H1 (cell line): Measurements from ENCODE around the gene UQCRQ. TPM values are rescaled to one million over a fixed set of nuclear protein-coding genes. Genes with fewer than 3 reads are reported as not detected.
A peak's percentile ranks its signal among the peaks of the same experiment; 100 is the strongest.

Experiments
- CTCF ChIA-PET: fragments of 300-600 bp; sonication (Branson Sonifier 250); formaldehyde crosslinking; loops from one replicate; lab custom pipeline; 2021; ENCODE audit not compliant: partially characterized antibody; lab: Charles Lee
- POLR2A ChIA-PET: fragments of 300-600 bp; sonication (Branson Sonifier 250); formaldehyde crosslinking; loops from one replicate; lab custom pipeline; 2021; ENCODE audit warnings: inconsistent platforms; ENCODE audit not compliant: partially characterized antibody; lab: Charles Lee
- DNase-seq, 2 experiments: peaks; one replicate each; pipeline versions ENCODE4 v3.0.0 to v3.0.0-alpha.2; 2010 to 2022; ENCODE audit warnings: low spot score in 2 of 2, low read depth in 1 of 2, mixed read lengths in 1 of 2
- FAIRE-seq: peaks from 2 replicates; lab custom pipeline; 2011; peaks lifted over from hg19 to GRCh38; lab: Jason Lieb, UNC
- H2AFZ ChIP-seq: 2 replicates; pipeline ENCODE4 v1.8.1; 2012; ENCODE audit warnings: low read length, inconsistent platforms
- H2AK5ac ChIP-seq: 2 replicates; pipeline ENCODE4 v1.6.1; 2013; ENCODE audit warnings: low read depth, low read length
- H2BK120ac ChIP-seq: replicated peaks from 2 replicates; pipeline ENCODE3; 2013; ENCODE audit warnings: low read depth, low read length, inconsistent platforms
- H2BK12ac ChIP-seq: 2 replicates; pipeline ENCODE4 v1.6.1; 2013; ENCODE audit warnings: low read depth, low read length
- H2BK15ac ChIP-seq: 2 replicates; pipeline ENCODE4 v1.6.1; 2013; ENCODE audit warnings: low read length
- H2BK20ac ChIP-seq: 2 replicates; pipeline ENCODE4 v1.6.1; 2013; ENCODE audit warnings: low read length
- H2BK5ac ChIP-seq: 2 replicates; pipeline ENCODE4 v1.6.1; 2013; ENCODE audit warnings: low read depth, low read length
- H3K14ac ChIP-seq: 2 replicates; pipeline ENCODE4 v1.6.1; 2013; ENCODE audit warnings: inconsistent platforms; ENCODE audit not compliant: insufficient read length
- H3K18ac ChIP-seq: 2 replicates; pipeline ENCODE4 v1.6.1; 2013; ENCODE audit warnings: low read length; ENCODE audit errors: extremely low read depth
- H3K23ac ChIP-seq: 2 replicates; pipeline ENCODE4 v1.6.1; 2013; ENCODE audit warnings: inconsistent platforms; ENCODE audit not compliant: insufficient read length
- H3K23me2 ChIP-seq: 2 replicates; pipeline ENCODE4 v1.6.1; 2013; ENCODE audit warnings: low read depth, low read length
- H3K27ac ChIP-seq: 2 replicates; pipeline ENCODE4 v1.6.1; 2011; ENCODE audit warnings: low read depth, low read length, inconsistent platforms
- H3K27me3 ChIP-seq, 4 experiments: replicated peaks in 1 of 4; 1 replicate in 1 of 4; 2 replicates in 3 of 4; pipeline versions ENCODE4 v1.6.1 to v1.8.1; 2011 to 2013; ENCODE audit warnings: low read length in 3 of 4, mild to moderate bottlenecking in 3 of 4, inconsistent platforms in 2 of 4, mixed read lengths in 2 of 4, moderate library complexity in 1 of 4; ENCODE audit not compliant: control insufficient read depth in 3 of 4, insufficient read depth in 3 of 4; ENCODE audit errors: extremely low read depth in 1 of 4
- H3K36me3 ChIP-seq, 4 experiments: 2 replicates each; pipeline versions ENCODE4 v1.6.1 to v1.8.1; 2011 to 2013; ENCODE audit warnings: mild to moderate bottlenecking in 4 of 4, low read length in 3 of 4, moderate library complexity in 2 of 4, control low read depth in 1 of 4, inconsistent platforms in 1 of 4; ENCODE audit not compliant: insufficient read depth in 4 of 4, control insufficient read depth in 2 of 4
- H3K4ac ChIP-seq: replicated peaks from 2 replicates; pipeline ENCODE3; 2013; ENCODE audit warnings: low read length, low read depth, mixed read lengths, inconsistent platforms; ENCODE audit not compliant: insufficient read length
- H3K4me1 ChIP-seq, 4 experiments: replicated peaks in 1 of 4; 1 replicate in 1 of 4; 2 replicates in 3 of 4; pipeline versions ENCODE4 v1.6.1 to v1.8.1; 2011 to 2013; ENCODE audit warnings: low read length in 3 of 4, inconsistent platforms in 2 of 4, mixed read lengths in 1 of 4; ENCODE audit not compliant: insufficient read depth in 4 of 4, control insufficient read depth in 3 of 4
- H3K4me2 ChIP-seq, 2 experiments: 2 replicates each; pipeline versions ENCODE4 v1.6.1 to v1.8.1; 2011 to 2013; ENCODE audit warnings: low read depth in 2 of 2, low read length in 2 of 2, control low read depth in 1 of 2, inconsistent platforms in 1 of 2, mild to moderate bottlenecking in 1 of 2; ENCODE audit not compliant: insufficient read depth in 1 of 2
- H3K4me3 ChIP-seq, 4 experiments: fragments of 200-600, 300-600 bp in 1 of 4; sonication (generic), shearing (Covaris generic), sonication (Bioruptor Twin) in 1 of 4; 2 replicates each; pipeline versions ENCODE4 v1.5.1 to v1.8.1; 2011 to 2016; ENCODE audit warnings: low read length in 4 of 4, low read depth in 3 of 4, control low read depth in 2 of 4, inconsistent platforms in 2 of 4, mild to moderate bottlenecking in 2 of 4, mixed read lengths in 1 of 4, moderate library complexity in 1 of 4; ENCODE audit not compliant: insufficient read depth in 2 of 4; ENCODE audit errors: extremely low read depth in 1 of 4
- H3K56ac ChIP-seq: replicated peaks from 2 replicates; pipeline ENCODE3; 2013; ENCODE audit warnings: low read depth, mild to moderate bottlenecking, mixed read lengths, low read length, inconsistent platforms; ENCODE audit not compliant: insufficient read length
- H3K79me1 ChIP-seq: 2 replicates; pipeline ENCODE4 v1.6.1; 2013; ENCODE audit warnings: low read depth, low read length, control low read depth
- H3K79me2 ChIP-seq, 2 experiments: 2 replicates each; pipeline versions ENCODE4 v1.6.1 to v1.8.1; 2012 to 2013; ENCODE audit warnings: low read length in 2 of 2, mild to moderate bottlenecking in 2 of 2, inconsistent platforms in 1 of 2; ENCODE audit not compliant: insufficient read depth in 2 of 2, control insufficient read depth in 1 of 2
- H3K9ac ChIP-seq, 4 experiments: replicated peaks in 1 of 4; 1 replicate in 1 of 4; 2 replicates in 3 of 4; pipeline versions ENCODE4 v1.6.1 to v1.8.1; 2011 to 2013; ENCODE audit warnings: low read depth in 3 of 4, low read length in 3 of 4, control low read depth in 2 of 4, mild to moderate bottlenecking in 2 of 4, moderate library complexity in 2 of 4, inconsistent platforms in 1 of 4; ENCODE audit errors: extremely low read depth in 1 of 4
- H3K9me3 ChIP-seq, 2 experiments: 2 replicates each; pipeline versions ENCODE4 v1.6.1 to v1.8.1; 2012 to 2013; ENCODE audit warnings: mild to moderate bottlenecking in 2 of 2, moderate library complexity in 2 of 2, control low read depth in 1 of 2, inconsistent platforms in 1 of 2, low read depth in 1 of 2, low read length in 1 of 2, mixed read lengths in 1 of 2; ENCODE audit not compliant: insufficient read depth in 2 of 2
- H4K20me1 ChIP-seq, 2 experiments: replicated peaks in 1 of 2; 2 replicates each; pipeline versions ENCODE3 to v1.8.1; 2011 to 2013; ENCODE audit warnings: inconsistent platforms in 2 of 2, low read length in 2 of 2, mild to moderate bottlenecking in 1 of 2; ENCODE audit not compliant: insufficient read depth in 2 of 2, control insufficient read depth in 1 of 2
- H4K5ac ChIP-seq: 2 replicates; pipeline ENCODE4 v1.6.1; 2013; ENCODE audit warnings: low read length, low read depth, mixed read lengths, inconsistent platforms; ENCODE audit not compliant: insufficient read length
- H4K8ac ChIP-seq: 2 replicates; pipeline ENCODE4 v1.8.0; 2013; ENCODE audit warnings: mild to moderate bottlenecking, moderate library complexity, low read length, inconsistent platforms; ENCODE audit not compliant: insufficient read depth; ENCODE audit errors: extremely low read depth
- H4K91ac ChIP-seq: replicated peaks from 2 replicates; pipeline ENCODE3; 2013; ENCODE audit warnings: low read length, mixed read lengths, inconsistent platforms; ENCODE audit not compliant: insufficient read length
- CHD1 ChIP-seq: IDR thresholded peaks from 2 replicates; pipeline ENCODE4 v1.6.1; 2012; ENCODE audit warnings: low read depth, low read length, improper control_type of control experiment
- EGR1 ChIP-seq: IDR thresholded peaks from 2 replicates; pipeline ENCODE4 v1.6.1; 2011; ENCODE audit warnings: low read depth, low read length, borderline replicate concordance
- EP300 ChIP-seq, 2 experiments: IDR thresholded peaks; 1 replicate in 1 of 2; 2 replicates in 1 of 2; pipeline ENCODE4 v1.6.1; 2011 to 2012; ENCODE audit warnings: low read depth in 2 of 2, low read length in 2 of 2, mild to moderate bottlenecking in 2 of 2, borderline replicate concordance in 1 of 2, inconsistent platforms in 1 of 2, moderate library complexity in 1 of 2
- EZH2 ChIP-seq: fragments of 200-600 bp; sonication (generic); IDR thresholded peaks from 2 replicates; pipeline ENCODE4 v1.7.1; 2012; ENCODE audit warnings: low read depth, mild to moderate bottlenecking, moderate library complexity, low read length, inconsistent platforms; ENCODE audit not compliant: severe bottlenecking
- KDM5A ChIP-seq: fragments of 200-600 bp; IDR thresholded peaks from 2 replicates; pipeline ENCODE4 v1.7.1; 2012; ENCODE audit warnings: mild to moderate bottlenecking, low read length, inconsistent platforms, mixed read lengths
- MAFK ChIP-seq: IDR thresholded peaks from 2 replicates; pipeline ENCODE4 v1.6.1; 2012; ENCODE audit warnings: low read depth, mild to moderate bottlenecking, improper control_type of control experiment, low read length
- PHF8 ChIP-seq: fragments of 200-600 bp; sonication (generic); conservative IDR thresholded peaks from 2 replicates; pipeline ENCODE4 v1.7.1; 2012; ENCODE audit warnings: low read depth, mild to moderate bottlenecking, inconsistent platforms, low read length, moderate library complexity
- POU5F1 ChIP-seq: IDR thresholded peaks from 2 replicates; pipeline ENCODE4 v1.6.1; 2011; ENCODE audit warnings: low read depth, mild to moderate bottlenecking, low read length, moderate library complexity
- RNF2 ChIP-seq: fragments of 200-900, 300-1000 bp; sonication (generic); IDR thresholded peaks from 2 replicates; pipeline ENCODE4 v1.7.1; 2016; ENCODE audit warnings: borderline replicate concordance, low read depth, mild to moderate bottlenecking, antibody characterized with exemption, low read length; ENCODE audit not compliant: poor library complexity, severe bottlenecking; ENCODE audit errors: missing control alignments
- SIN3A ChIP-seq, 2 experiments: IDR thresholded peaks in 1 of 2; conservative IDR thresholded peaks in 1 of 2; 2 replicates each; pipeline ENCODE4 v1.6.1; 2011 to 2012; ENCODE audit warnings: low read length in 2 of 2, improper control_type of control experiment in 1 of 2, low read depth in 1 of 2, mild to moderate bottlenecking in 1 of 2
- WGBS, 2 experiments: shearing (Covaris generic) in 1 of 2; methylation state at CpG; one replicate each; pipeline versions ENCODE4 v1.1.6 to v1.1.7; 2013 to 2015; ENCODE audit warnings: low lambda C conversion rate in 2 of 2, mixed read lengths in 2 of 2, inconsistent platforms in 1 of 2, low coverage in 1 of 2, missing lambda C conversion rate in 1 of 2; ENCODE audit not compliant: insufficient replicate concordance in 2 of 2, insufficient coverage in 1 of 2, insufficient read length in 1 of 2; ENCODE audit errors: extremely low coverage in 1 of 2, missing lambda C conversion rate in 1 of 2; 5-methylcytosine and 5-hydroxymethylcytosine counted together
- polyA plus RNA-seq, 7 experiments: library from polyadenylated mRNA; depleted of rRNA in 3 of 7; stranded (reverse) in 5 of 7; unstranded in 2 of 7; fragments of >200 nt in 5 of 7; fragments of 200-250 nt in 2 of 7; gene quantifications; 1 replicate in 5 of 7; 2 replicates in 1 of 7; 4 replicates in 1 of 7; pipeline versions ENCODE4 v1.2.1 to v1.2.3, GENCODE V29; 2011 to 2013; ENCODE audit warnings: missing spikeins in 2 of 7, mixed read lengths in 2 of 7
- total RNA-seq: library from RNA; stranded (reverse); fragmentation: NEBNext Ultra II Directional; extraction: Animal tissue kit (Norgen Biotek cat#: 25700); gene quantifications from 2 replicates; pipeline ENCODE4 v1.2.1, GENCODE V29; 2021

UQCRQ gene
- total and polyA plus RNA-seq, 2 of the 8 experiments (the other 6 are each of a cell fraction or from before 2014, with no cell fraction given): 177 to 293 TPM

DNA sequence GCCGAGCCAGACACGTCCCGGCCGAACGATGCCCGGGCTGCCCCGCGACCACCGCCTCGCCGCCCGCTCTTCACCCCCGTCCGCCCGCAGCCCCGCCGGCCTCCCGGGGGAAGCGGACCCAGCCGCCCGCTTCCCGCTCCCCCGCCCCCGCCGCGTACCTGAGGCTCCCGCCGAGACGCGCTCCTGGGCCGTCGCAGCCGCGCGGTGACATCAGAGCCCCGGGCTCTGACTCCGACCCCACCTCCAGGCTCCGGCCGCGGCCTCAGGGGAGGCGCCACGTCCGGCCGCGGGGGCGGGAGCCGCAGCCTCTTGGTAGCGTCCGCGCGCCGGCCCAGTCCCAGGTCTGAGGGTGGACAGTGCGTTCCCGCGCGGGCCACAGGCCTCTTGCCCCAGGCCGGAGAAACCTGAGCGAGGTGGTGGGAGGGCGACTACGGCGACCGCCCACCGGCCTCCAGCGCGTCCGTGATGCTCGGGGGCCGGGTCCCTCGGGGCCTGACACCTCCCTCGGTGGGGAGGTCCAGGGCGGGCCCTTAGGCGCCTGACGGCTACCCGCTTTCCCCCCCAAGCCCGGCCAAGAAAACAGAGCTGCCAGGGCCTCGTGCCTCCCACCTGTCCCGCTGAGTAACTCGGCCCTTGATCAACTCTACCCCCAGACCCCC is 35.9 kb upstream of the UQCRQ start, which contains the start of gene SHROOM1:
Gene SHROOM1, minus strand, starts transcription at position 212 of the 659 bp plus-strand sequence. CDS start 4,507 bp downstream, outside the sequence.
- H3K36me3 ChIP-seq: no peaks in the 10 kb centered on the region
- H3K4me2 ChIP-seq: peak within 1 kb of the TSS; percentile 12 to 81
- peaks cover 30 to 61% (median 53%) of the 10 kb centered on the region in 4 experiments for H3K27me3 ChIP-seq
- DNase-seq: peak in 1 of 2 experiments; percentile 83
- peak within 1 kb of the TSS in 3 of 4 experiments; percentile 48 to 62 (median 49); a peak in 4 of 7 replicates for H3K9ac ChIP-seq
- H3K56ac ChIP-seq: no peak within 1 kb of the TSS
- H3K4me1 ChIP-seq: peaks cover 0 to 11% (median 9%) of the 10 kb centered on the region in 4 experiments; a peak in 6 of 7 replicates
- peak within 1 kb of the TSS; percentile 83 for H4K8ac ChIP-seq
- 10% methylated on average over 16 of the region's 78 CpGs; no CpG with 5 or more reads in 1 of the 2 experiments for WGBS, 2 experiments
- H2BK12ac ChIP-seq: no peak within 1 kb of the TSS
- H3K4me3 ChIP-seq: peak within 1 kb of the TSS; percentile 35 to 74 (median 70)
- peak within 1 kb of the TSS; percentile 60; the same call in 1 of the 2 replicates for H3K18ac ChIP-seq
- ChIA-PET CTCF (interaction anchor here (0.7 to 25.6 kb wide), 10 partner anchors 9 to 78 kb away, joined by 3 to 465 read pairs (median 4); partner anchors contain the start of genes CCNI2, GDF9, LEAP2 and UQCRQ), POLR2A (interaction anchor here (0.6 to 2.4 kb wide), 8 partner anchors 15 to 221 kb away, joined by 3 to 7 read pairs (median 4); partner anchors contain the start of genes GDF9, HSPA4, SOWAHA and UQCRQ)
- H4K91ac ChIP-seq: no peak within 1 kb of the TSS
- H2BK120ac ChIP-seq: no peak within 1 kb of the TSS
- no peaks in the 10 kb centered on the region for H3K79me1 ChIP-seq
- no peak within 1 kb of the TSS for H2AK5ac ChIP-seq
- H3K27ac ChIP-seq: no peak within 1 kb of the TSS
- no peak within 1 kb of the TSS for H4K5ac ChIP-seq
- no peak within 1 kb of the TSS for H3K14ac ChIP-seq
- H2BK20ac ChIP-seq: no peak within 1 kb of the TSS
- peak within 1 kb of the TSS; percentile 74; the same call in 1 of the 2 replicates for H2AFZ ChIP-seq
- H3K23me2 ChIP-seq: peaks cover 10% of the 10 kb centered on the region; the same call in 1 of the 2 replicates
- H2BK15ac ChIP-seq: no peak within 1 kb of the TSS; the same call in 1 of the 2 replicates
- no peaks in the 10 kb centered on the region for H3K9me3 ChIP-seq
- no peak within 1 kb of the TSS for H3K23ac ChIP-seq
- no peak within 1 kb of the TSS for H2BK5ac ChIP-seq
- H3K79me2 ChIP-seq: no peaks in the 10 kb centered on the region
- FAIRE-seq: no peak
- no peaks in the 10 kb centered on the region for H4K20me1 ChIP-seq
- no peak within 1 kb of the TSS for H3K4ac ChIP-seq
- TF ChIP-seq EGR1 (peak; percentile 85; the same call in 1 of the 2 replicates), PHF8 (0 out of 2 replicates have a peak, but pooled peaks have one; percentile 35), SIN3A (conservative IDR thresholded peaks at IDR 0.05 in 1 of 2, IDR thresholded peaks at IDR 0.05 in 1 of 2; ENCODE audit: low read depth in 1 of 2, low read length in 2 of 2) (no peak), EZH2 (peak; percentile 62), MAFK (no peak), EP300 (IDR thresholded peaks at IDR 0.05; ENCODE audit: borderline replicate concordance in 1 of 2, low read depth in 2 of 2, low read length in 2 of 2) (no peak), CHD1 (no peak), POU5F1 (no peak), RNF2 (no peak), KDM5A (no peak)
